Pancreas (tissue), 10 donors: ENCODE results near the gene THNSL1. TPM values are rescaled to one million over a fixed set of nuclear protein-coding genes. Genes with fewer than 3 reads are reported as not detected.

Source experiments
- ATAC-seq, 4 donors: fragments of 200-7000 bp; cut with Tn5 transposase; one replicate each; pipeline versions ENCODE4 v1.8.0 to v1.9.1; 2020; ENCODE audit warnings: mild to moderate bottlenecking in 4 of 4, moderate library complexity in 4 of 4
- DNase-seq, 6 donors: peaks; one replicate each; pipeline ENCODE4 v3.0.0-alpha.2; 2020
- FAIRE-seq: peaks from 2 replicates; lab custom pipeline; 2012; peaks lifted over from hg19 to GRCh38; lab: Jason Lieb, UNC
- H3K27ac ChIP-seq, 4 donors: fragments of 200-600 bp; sonication (generic); 1 replicate in 3 of 4; 2 replicates in 1 of 4; pipeline versions ENCODE4 v1.5.0 to v1.8.0; 2020
- H3K27me3 ChIP-seq, 4 donors: fragments of 200-600 bp; one replicate each; pipeline ENCODE4 v1.8.0; 2021
- H3K36me3 ChIP-seq, 3 donors: fragments of 200-600 bp; sonication (generic) in 1 of 3; one replicate each; pipeline versions ENCODE4 v1.5.0 to v1.8.0; 2020 to 2021
- H3K4me1 ChIP-seq, 3 donors: fragments of 200-600 bp; one replicate each; pipeline ENCODE4 v1.8.0; 2021
- H3K4me3 ChIP-seq, 4 donors: fragments of 200-600 bp; sonication (generic) in 2 of 4; one replicate each; pipeline versions ENCODE4 v1.5.0 to v1.8.0; 2020 to 2021
- H3K9me3 ChIP-seq, 4 donors: fragments of 200-600 bp; one replicate each; pipeline ENCODE4 v1.8.0; 2021
- WGBS, 2 donors: extraction: QIAGEN DNeasy Blood & Tissue Kit; methylation state at CpG; one replicate each; pipeline ENCODE4 v1.1.7; 2013; 5-methylcytosine and 5-hydroxymethylcytosine counted together
- intact Hi-C, 3 donors: fragments of 100-400 bp; cut with DNase I; formaldehyde crosslinking; loops; one replicate each; pipeline versions ENCODE4 v1.11.1 to v1.14.2; 2022
- polyA plus RNA-seq, 2 donors: library from polyadenylated mRNA; stranded (reverse); fragments of 200-250 nt; gene quantifications; one replicate each; pipeline ENCODE4 v1.2.3, GENCODE V29; 2013
- total RNA-seq, 6 donors: library from RNA; stranded (reverse); fragmentation: NEBNext Ultra II Directional in 4 of 6; extraction: Animal tissue kit (Norgen Biotek cat#: 25700) in 4 of 6; gene quantifications; one replicate each; pipeline versions ENCODE4 v1.2.1 to v1.2.4, GENCODE V29; 2021 to 2023
- TF ChIP-seq, protein P1 (sequence below), 4 donors: fragments of 200-600 bp; sonication (generic) in 3 of 4; IDR thresholded peaks; one replicate each; pipeline versions ENCODE4 v1.5.0 to v1.8.0; 2021; ENCODE audit warnings: antibody characterized with exemption in 4 of 4
- donor health status: healthy with polysubstance abuse.
- donor health status: DM: no; HTN: no; CAD: no; lungs with moderate emphysema.
- donor health status: DM: no; HTN: no; CAD: no.
- donor health status: control.
- donor health status: control.
- donor health status: Bipolar disorder and iron deficiency.
- donor health status: DM: yes; HTN: yes; CAD: no.
- donor health status: DM: no; HTN: no; CAD: no.
- donor health status: DM: no; HTN: no; CAD: no.
- donor health status: DM: yes; HTN: yes; CAD: no.

The THNSL1 gene
- total and polyA plus RNA-seq, 8 donors: 1.6 to 4.1 (median 2.9) TPM

DNA sequence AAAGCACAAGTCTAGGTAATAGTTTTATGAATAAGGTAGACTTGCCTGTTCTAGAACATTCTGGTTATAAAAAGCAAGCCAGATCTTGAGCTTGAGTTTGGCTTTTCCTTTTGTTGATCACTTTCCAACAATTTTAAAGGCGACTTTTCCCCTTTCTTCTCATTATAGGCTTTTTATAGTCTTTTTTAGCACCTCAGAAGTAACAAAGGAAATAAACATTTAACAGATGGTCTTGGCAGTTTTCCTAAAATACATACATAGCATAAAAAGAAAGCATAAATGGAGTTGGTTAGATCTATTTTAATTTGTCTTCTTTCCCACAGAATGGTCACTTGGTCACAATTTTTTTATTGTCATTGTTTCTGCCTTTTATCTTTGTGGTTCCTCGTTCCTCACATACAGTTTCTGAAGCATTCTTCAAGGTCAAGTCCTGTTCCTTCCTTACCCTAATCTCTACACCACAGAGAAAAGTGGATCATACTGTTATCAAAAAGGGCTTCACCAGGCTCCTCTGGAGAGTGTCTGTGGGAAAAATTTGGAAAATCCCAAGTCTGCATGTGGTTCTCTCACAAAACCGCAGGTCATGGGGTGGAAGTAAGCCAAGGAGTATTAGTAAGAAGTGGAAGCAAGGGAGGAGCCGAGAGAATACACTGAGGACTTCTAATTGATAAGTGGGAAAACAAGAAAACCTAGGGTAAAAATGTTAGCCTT, 31.3 kb downstream of the THNSL1 start:
- ATAC-seq: peak in 2 of 4 donors; percentile 40 to 62
- H3K4me3 ChIP-seq: no peak overlapping the region
- 62 to 71% methylated on average over 4 of the region's 4 CpGs for WGBS, 2 donors

DNA sequence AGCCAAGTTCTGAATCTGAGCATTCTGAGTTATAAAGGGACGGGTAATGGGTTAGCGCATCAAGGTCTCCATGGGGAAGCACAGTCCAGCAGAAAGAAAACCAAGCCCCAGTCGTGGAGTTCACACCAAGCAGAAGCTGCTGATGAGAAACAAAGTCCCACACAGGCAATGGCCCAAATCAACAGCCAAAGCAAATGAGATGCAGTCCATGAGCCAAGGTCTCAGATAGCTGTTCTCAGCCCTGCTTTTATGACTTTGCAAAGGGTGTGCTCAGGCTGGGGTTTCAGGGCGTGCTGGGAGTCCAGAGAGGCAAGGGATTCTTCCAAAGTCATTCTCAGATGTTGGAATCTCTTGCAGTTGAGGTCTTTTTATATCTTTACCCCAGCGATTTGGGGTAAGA, 32.0 kb downstream of the THNSL1 start:
- TF ChIP-seq, protein P1, sequence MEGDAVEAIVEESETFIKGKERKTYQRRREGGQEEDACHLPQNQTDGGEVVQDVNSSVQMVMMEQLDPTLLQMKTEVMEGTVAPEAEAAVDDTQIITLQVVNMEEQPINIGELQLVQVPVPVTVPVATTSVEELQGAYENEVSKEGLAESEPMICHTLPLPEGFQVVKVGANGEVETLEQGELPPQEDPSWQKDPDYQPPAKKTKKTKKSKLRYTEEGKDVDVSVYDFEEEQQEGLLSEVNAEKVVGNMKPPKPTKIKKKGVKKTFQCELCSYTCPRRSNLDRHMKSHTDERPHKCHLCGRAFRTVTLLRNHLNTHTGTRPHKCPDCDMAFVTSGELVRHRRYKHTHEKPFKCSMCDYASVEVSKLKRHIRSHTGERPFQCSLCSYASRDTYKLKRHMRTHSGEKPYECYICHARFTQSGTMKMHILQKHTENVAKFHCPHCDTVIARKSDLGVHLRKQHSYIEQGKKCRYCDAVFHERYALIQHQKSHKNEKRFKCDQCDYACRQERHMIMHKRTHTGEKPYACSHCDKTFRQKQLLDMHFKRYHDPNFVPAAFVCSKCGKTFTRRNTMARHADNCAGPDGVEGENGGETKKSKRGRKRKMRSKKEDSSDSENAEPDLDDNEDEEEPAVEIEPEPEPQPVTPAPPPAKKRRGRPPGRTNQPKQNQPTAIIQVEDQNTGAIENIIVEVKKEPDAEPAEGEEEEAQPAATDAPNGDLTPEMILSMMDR (IDR thresholded peaks at IDR 0.05): no peak
- no peaks in the 10 kb centered on the region for H3K36me3 ChIP-seq
- no peaks in the 10 kb centered on the region for H3K27me3 ChIP-seq
- FAIRE-seq (no peak), DNase-seq (no peak), ATAC-seq (peak in 3 of 4 donors; percentile 46 to 81 (median 58))
- no peaks in the 10 kb centered on the region for H3K4me1 ChIP-seq
- H3K27ac ChIP-seq: no peak overlapping the region
- 65 to 66% methylated on average over 5 of the region's 5 CpGs for WGBS, 2 donors
- H3K9me3 ChIP-seq: no peaks in the 10 kb centered on the region
- no peak overlapping the region for H3K4me3 ChIP-seq
- intact Hi-C loops: no loop called here

More for the DNA sequence above, 31.3 kb downstream of the THNSL1 start:
- DNase-seq (no peak), FAIRE-seq (no peak)
- H3K27ac ChIP-seq: no peak overlapping the region
- no peaks in the 10 kb centered on the region for H3K36me3 ChIP-seq
- intact Hi-C loops: no loop called here
- H3K27me3 ChIP-seq: no peaks in the 10 kb centered on the region
- TF ChIP-seq, protein P1 (IDR thresholded peaks at IDR 0.05): no peak
- H3K4me1 ChIP-seq: no peaks in the 10 kb centered on the region
- no peaks in the 10 kb centered on the region for H3K9me3 ChIP-seq

DNA sequence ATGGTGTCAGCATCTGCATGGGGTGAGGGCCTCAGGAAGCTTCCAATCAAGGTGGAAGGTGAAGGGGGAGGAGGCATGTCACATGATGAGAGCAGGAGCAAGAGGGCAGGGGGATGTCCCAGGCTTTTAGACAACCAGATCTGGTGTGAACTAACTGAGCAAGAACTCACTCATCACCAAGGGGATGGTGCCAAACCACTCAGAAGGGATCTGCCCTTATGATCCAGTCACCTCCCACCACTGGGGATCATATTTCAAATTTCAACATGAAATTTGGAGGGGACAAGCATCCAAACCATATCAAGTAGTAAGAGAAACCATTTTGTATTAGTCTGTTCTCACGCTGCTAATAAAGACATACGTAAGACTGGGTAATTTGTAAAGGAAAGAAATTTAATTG, 33.6 kb downstream of the THNSL1 start:
- H3K4me3 ChIP-seq: no peak overlapping the region
- 99% methylated on average over 2 of the region's 2 CpGs for WGBS, 2 donors
- H3K27me3 ChIP-seq: no peaks in the 10 kb centered on the region
- FAIRE-seq: no peak
- intact Hi-C loops: no loop called here
- TF ChIP-seq, protein P1 (IDR thresholded peaks at IDR 0.05): no peak
- H3K27ac ChIP-seq: no peak overlapping the region
- no peak for DNase-seq
- ATAC-seq: no peak
- no peaks in the 10 kb centered on the region for H3K4me1 ChIP-seq
- H3K36me3 ChIP-seq: no peaks in the 10 kb centered on the region
- no peaks in the 10 kb centered on the region for H3K9me3 ChIP-seq

DNA sequence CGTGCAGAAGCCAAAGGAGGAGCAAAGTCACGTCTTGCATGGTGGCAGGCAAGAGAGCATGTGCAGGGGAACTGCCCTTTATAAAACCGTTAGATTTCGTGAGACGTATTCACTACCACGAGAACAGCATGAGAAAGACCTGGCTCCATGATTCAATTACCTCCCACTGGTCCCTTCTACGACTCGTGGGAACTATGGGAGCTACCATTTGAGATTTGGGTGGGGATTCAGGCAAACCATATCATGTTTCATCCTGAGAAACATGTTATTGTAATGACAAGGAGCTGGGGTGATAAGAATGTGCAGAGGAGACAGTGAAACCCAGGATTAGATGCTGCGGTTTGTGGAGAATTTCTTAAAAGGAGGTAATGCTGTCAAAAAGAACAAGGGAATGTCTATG, 34.0 kb downstream of the THNSL1 start:
- Histone ChIP-seq H3K36me3 (no peaks in the 10 kb centered on the region), H3K27me3 (no peaks in the 10 kb centered on the region), H3K4me1 (no peaks in the 10 kb centered on the region), H3K27ac (no peak overlapping the region), H3K9me3 (no peaks in the 10 kb centered on the region), H3K4me3 (no peak overlapping the region)
- TF ChIP-seq, protein P1 (IDR thresholded peaks at IDR 0.05): no peak
- ATAC-seq (no peak), DNase-seq (no peak), FAIRE-seq (no peak)
- intact Hi-C loops: no loop called here
- 89 to 90% methylated on average over 9 of the region's 9 CpGs for WGBS, 2 donors

DNA sequence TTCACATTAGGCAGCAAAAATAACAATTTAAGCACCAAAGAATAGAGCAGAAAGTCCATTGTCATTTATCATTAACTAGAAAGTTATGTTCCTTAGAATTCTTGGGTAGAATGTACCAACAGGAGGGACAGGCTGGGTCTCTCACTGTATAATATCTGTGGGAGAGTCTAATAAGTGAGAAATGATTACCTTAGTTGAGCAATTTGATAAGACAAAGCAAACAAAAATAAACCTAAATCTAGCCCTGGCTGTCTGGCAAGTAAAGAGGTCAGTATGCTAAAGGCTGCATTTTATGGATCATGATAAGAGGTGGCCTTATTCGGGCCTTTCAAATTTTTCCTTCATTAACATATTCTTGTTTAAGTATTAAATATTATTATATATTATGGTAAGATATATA, 35.6 kb downstream of the THNSL1 start:
- FAIRE-seq: no peak
- Histone ChIP-seq H3K4me1 (no peaks in the 10 kb centered on the region), H3K9me3 (no peaks in the 10 kb centered on the region), H3K36me3 (no peaks in the 10 kb centered on the region), H3K27me3 (no peaks in the 10 kb centered on the region), H3K4me3 (no peak overlapping the region), H3K27ac (no peak overlapping the region)
- DNase-seq: no peak
- ATAC-seq: no peak
- TF ChIP-seq, protein P1 (IDR thresholded peaks at IDR 0.05): no peak
- intact Hi-C loops: no loop called here
- 30 to 34% methylated on average over 1 of the region's 1 CpG for WGBS, 2 donors
